Measurements from ENCODE around the gene LALBA.
"Not testable (repeated sequence)": the region's sequence is repeated elsewhere in the genome, so short reads cannot be mapped to it uniquely, and the experiment has no call there.

GRCh38 chr12:48551636-48552035, 18.2 kb downstream of the LALBA start:
- TF ChIP-seq, protein P1, sequence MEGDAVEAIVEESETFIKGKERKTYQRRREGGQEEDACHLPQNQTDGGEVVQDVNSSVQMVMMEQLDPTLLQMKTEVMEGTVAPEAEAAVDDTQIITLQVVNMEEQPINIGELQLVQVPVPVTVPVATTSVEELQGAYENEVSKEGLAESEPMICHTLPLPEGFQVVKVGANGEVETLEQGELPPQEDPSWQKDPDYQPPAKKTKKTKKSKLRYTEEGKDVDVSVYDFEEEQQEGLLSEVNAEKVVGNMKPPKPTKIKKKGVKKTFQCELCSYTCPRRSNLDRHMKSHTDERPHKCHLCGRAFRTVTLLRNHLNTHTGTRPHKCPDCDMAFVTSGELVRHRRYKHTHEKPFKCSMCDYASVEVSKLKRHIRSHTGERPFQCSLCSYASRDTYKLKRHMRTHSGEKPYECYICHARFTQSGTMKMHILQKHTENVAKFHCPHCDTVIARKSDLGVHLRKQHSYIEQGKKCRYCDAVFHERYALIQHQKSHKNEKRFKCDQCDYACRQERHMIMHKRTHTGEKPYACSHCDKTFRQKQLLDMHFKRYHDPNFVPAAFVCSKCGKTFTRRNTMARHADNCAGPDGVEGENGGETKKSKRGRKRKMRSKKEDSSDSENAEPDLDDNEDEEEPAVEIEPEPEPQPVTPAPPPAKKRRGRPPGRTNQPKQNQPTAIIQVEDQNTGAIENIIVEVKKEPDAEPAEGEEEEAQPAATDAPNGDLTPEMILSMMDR (IDR thresholded peaks at IDR 0.05): not testable (repeated sequence)
- TF ChIP-seq EP300, POLR2A (IDR thresholded peaks at IDR 0.05): not testable (repeated sequence)
